Activated CD4-positive, alpha-beta memory T cell treated with anti-CD3 and anti-CD28 coated beads for 36 hours (primary cell): ENCODE measurements around the gene ATP2C2. TPM values are rescaled to one million over a fixed set of nuclear protein-coding genes. Genes with fewer than 3 reads are reported as not detected.

Experiments used
- CTCF ChIA-PET: fragments of 350-600 bp; sonication (Branson Sonifier 250); formaldehyde crosslinking; loops from one replicate; lab custom pipeline; 2021; ENCODE audit warnings: antibody characterized with exemption, inconsistent platforms; lab: Charles Lee
- POLR2A ChIA-PET: fragments of 350-600 bp; sonication (Branson Sonifier 250); formaldehyde crosslinking; loops from one replicate; lab custom pipeline; 2021; ENCODE audit warnings: antibody characterized with exemption; lab: Charles Lee
- DNase-seq: peaks from one replicate; pipeline ENCODE4 v3.0.0-alpha.2; 2020
- H3K27ac Mint-ChIP-seq: one replicate; pipeline ENCODE4 v1.8.0; 2021; ENCODE audit warnings: mixed read lengths
- H3K27me3 Mint-ChIP-seq: one replicate; pipeline ENCODE4 v1.8.0; 2021; ENCODE audit warnings: mixed read lengths
- H3K36me3 Mint-ChIP-seq: one replicate; pipeline ENCODE4 v1.8.0; 2021; ENCODE audit warnings: mixed read lengths
- H3K4me1 Mint-ChIP-seq: one replicate; pipeline ENCODE4 v1.8.0; 2021; ENCODE audit warnings: low read depth, mixed read lengths
- H3K4me3 Mint-ChIP-seq: one replicate; pipeline ENCODE4 v1.8.0; 2021; ENCODE audit warnings: mild to moderate bottlenecking, mixed read lengths
- H3K9me3 Mint-ChIP-seq: one replicate; pipeline ENCODE4 v1.8.0; 2021; ENCODE audit warnings: mixed read lengths
- intact Hi-C: fragments of 100-400 bp; cut with micrococcal nuclease; formaldehyde crosslinking; loops from one replicate; pipeline ENCODE4 v1.15.1; 2023
- total RNA-seq, 2 experiments: library from RNA; stranded (reverse); gene quantifications; one replicate each; pipeline ENCODE4 v1.2.3, GENCODE V29; 2021

ATP2C2 gene
- total RNA-seq, 2 experiments from 2014 or later = not detected

DNA sequence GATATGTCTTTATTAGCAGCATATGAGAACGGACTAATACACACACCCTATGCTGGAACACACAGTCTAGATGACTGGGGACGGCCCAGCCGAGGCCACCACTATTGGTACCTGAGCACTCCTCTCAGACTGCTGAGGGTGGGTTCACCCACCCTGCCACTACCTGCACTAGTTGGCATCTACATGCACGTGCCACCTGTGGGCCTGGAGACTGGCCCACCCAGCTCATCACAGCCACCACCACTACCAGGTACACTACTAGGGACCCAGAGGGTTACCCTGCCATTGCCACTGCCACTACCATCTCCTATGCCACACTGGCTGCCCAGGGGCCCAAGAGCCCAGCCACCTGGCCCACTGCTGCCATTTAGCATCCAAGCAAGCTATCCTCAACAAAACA is 103.6 kb downstream of the ATP2C2 start:
- no peak overlapping the region for H3K4me3 Mint-ChIP-seq
- intact Hi-C loops = no loop called here
- H3K27me3 Mint-ChIP-seq = no peaks in the 10 kb centered on the region
- peaks cover 28% of the 10 kb centered on the region for H3K36me3 Mint-ChIP-seq
- no peak for DNase-seq
- no peaks in the 10 kb centered on the region for H3K4me1 Mint-ChIP-seq
- H3K9me3 Mint-ChIP-seq = peaks cover 18% of the 10 kb centered on the region
- ChIA-PET POLR2A (no interaction called here), CTCF (interaction anchor here (0.6 kb wide), 1 partner anchor 292 kb away, joined by 3 read pairs; no protein-coding TSS in a partner anchor)
- no peak overlapping the region for H3K27ac Mint-ChIP-seq

DNA sequence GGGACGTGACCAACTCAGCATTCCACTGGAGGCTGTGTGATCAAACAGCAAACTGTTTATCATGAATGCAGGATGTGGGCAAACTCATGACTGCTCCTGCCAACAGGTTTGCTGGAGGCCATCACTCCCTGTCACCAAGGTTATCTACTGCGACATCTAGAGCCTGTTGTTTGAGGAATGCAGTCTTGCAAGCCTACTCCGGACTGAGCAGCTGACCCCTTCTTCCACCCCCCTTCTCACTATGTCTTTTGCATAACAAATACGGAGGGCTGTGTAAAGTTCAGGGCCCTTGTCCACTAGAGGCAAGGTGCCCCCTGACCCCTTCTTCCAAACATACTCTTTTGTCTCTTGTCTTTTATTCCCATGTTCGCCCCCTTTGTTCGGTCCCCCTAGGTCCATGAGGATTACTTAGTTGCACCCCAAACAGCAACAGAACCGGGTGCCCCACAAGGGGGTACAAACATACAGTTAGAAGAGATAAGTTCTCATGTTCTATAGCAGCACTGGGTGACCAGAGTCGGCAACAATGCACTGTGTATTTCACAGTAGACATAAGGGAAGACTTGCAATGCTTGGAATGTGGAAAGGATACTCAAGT is 107.4 kb downstream of the ATP2C2 start:
- H3K27me3 Mint-ChIP-seq = no peaks in the 10 kb centered on the region
- H3K36me3 Mint-ChIP-seq = peaks cover 15% of the 10 kb centered on the region
- no peak for DNase-seq
- H3K4me3 Mint-ChIP-seq = no peak overlapping the region
- H3K27ac Mint-ChIP-seq = no peak overlapping the region
- POLR2A ChIA-PET = no interaction called here
- intact Hi-C loops = no loop called here
- H3K4me1 Mint-ChIP-seq = peaks cover 7% of the 10 kb centered on the region
- H3K9me3 Mint-ChIP-seq = peaks cover 7% of the 10 kb centered on the region
- CTCF ChIA-PET = interaction anchor here (0.7 kb wide), 1 partner anchor 262 kb away, joined by 3 read pairs; no protein-coding TSS in a partner anchor

DNA sequence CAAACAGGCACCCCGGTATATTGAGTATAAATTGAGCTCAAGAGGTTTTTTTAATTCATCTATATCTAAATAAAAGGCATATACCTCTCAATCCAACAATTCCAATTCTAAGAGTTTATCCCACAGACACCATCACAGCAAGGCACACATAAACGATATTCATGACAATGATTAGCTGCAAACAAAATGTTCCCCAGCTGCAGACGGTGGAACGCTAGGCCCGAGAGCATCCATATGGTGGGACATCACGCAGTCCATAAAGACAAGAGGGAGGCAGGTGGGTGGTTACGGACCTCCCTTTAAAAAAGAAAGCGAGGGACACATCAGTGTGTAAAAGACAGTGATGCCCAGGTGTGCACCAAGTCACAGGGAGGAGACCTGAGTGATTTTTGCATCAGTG is 108.1 kb downstream of the ATP2C2 start:
- H3K4me3 Mint-ChIP-seq = no peak overlapping the region
- intact Hi-C loops = no loop called here
- no peak overlapping the region for H3K27ac Mint-ChIP-seq
- peaks cover 7% of the 10 kb centered on the region for H3K9me3 Mint-ChIP-seq
- no peak for DNase-seq
- POLR2A ChIA-PET = no interaction called here
- peaks cover 15% of the 10 kb centered on the region for H3K36me3 Mint-ChIP-seq
- H3K4me1 Mint-ChIP-seq = peaks cover 7% of the 10 kb centered on the region
- CTCF ChIA-PET = interaction anchor here (0.7 kb wide), 1 partner anchor 262 kb away, joined by 3 read pairs; no protein-coding TSS in a partner anchor
- no peaks in the 10 kb centered on the region for H3K27me3 Mint-ChIP-seq

DNA sequence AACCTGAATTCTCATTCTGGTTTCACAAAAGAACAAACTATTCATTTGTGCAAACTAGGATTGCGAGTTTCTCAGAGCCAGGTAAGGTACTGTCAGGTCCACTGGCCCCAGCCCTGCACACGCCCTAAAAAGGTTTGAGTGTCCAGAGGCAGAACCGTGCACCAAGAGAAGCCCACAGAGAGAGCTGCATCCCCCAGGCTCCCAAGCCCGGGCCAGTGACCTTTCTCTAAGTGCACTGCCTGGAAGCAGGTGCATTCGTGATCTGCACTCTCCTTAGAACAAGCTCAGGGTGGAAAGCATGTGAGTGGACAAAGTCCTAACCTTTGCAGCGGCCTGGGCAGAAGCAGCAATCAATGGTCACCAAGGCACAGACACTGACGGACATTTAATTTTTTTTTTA is 109.3 kb downstream of the ATP2C2 start:
- peaks cover 8% of the 10 kb centered on the region for H3K36me3 Mint-ChIP-seq
- CTCF ChIA-PET = interaction anchor here (1.6 kb wide), 1 partner anchor 33 kb away, joined by 3 read pairs; no protein-coding TSS in a partner anchor

DNA sequence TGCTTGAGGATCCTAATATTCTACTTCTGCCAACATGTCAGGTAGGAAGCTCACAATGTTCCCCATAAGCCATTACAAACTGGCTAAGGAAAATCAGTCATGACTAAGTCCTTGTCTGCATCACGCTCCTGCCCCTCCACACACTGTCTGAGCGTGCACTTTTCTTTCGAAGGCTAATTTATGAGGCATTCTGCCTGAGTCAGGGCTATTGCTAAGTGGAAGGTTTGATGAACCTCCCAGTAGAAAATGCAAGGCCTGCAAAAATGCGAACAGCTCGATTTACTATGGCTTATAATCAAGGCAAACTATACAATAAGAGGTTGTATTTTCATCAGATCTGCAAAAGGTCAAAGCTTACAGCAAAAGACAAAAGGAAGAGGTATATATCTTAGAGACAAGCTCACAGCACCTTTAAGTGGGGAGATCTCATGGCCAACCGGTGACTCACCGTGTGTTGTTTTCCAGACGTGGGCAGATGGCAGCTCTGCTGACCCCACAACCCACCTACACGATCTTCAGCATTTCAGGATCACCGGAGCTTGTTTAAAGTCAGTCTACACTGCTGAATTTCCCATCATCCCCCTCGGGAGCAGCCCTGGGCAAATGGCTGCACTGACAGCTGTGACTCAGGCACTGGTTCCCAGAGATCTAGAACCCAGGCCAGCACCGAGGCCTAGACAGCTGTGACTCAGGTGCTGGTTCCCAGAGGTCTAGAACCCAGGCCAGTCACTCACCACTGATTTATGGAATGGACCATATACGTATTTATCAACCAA is 110.0 kb downstream of the ATP2C2 start:
- peaks cover 8% of the 10 kb centered on the region for H3K36me3 Mint-ChIP-seq
- no peak overlapping the region for H3K27ac Mint-ChIP-seq
- POLR2A ChIA-PET = no interaction called here
- H3K4me3 Mint-ChIP-seq = no peak overlapping the region
- CTCF ChIA-PET = interaction anchor here (1.3 to 1.6 kb wide), 2 partner anchors 11 to 32 kb away, joined by 3 read pairs; no protein-coding TSS in a partner anchor
- no peaks in the 10 kb centered on the region for H3K27me3 Mint-ChIP-seq
- H3K4me1 Mint-ChIP-seq = peaks cover 7% of the 10 kb centered on the region
- no peaks in the 10 kb centered on the region for H3K9me3 Mint-ChIP-seq
- intact Hi-C loops = no loop called here
- DNase-seq = no peak

More for the DNA sequence above, 109.3 kb downstream of the ATP2C2 start:
- Mint-ChIP-seq H3K27ac (no peak overlapping the region), H3K4me3 (no peak overlapping the region), H3K27me3 (no peaks in the 10 kb centered on the region), H3K9me3 (no peaks in the 10 kb centered on the region), H3K4me1 (peaks cover 7% of the 10 kb centered on the region)
- POLR2A ChIA-PET = no interaction called here
- intact Hi-C loops = no loop called here
- no peak for DNase-seq

DNA sequence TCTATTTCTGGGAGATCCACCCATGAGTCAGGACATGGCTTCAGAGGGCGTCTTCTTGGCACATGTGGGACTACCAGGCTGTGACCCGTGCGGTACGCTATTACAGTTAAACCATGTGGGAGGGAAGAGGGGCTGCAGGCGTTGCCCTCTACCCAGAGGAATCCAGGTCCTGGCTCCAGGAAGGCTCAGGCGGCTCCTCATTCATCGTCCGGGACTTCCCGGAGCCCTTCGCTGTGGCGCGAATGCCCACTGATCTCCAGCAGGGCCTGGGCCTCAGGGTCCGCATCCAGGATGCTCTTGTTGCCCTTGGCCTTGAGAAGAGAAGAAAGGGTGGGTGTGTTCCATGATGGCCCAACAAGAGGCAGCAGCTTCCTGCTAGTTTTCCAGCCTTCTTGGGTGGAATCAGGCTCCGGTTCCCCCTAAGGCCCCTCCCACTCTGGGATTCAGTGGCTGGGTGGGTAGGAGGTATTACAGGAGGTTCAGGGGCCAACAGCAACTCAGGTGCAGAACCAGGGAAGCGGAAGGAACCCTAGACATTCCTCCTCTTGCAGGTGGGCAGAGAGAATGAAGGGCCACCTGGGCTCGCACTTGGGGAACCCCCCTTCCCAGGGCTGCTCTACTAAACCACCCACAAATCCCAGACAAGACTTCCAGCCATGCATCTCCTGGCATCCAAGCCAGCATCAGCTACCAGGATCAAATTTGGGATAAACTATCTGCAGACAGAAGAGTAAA is 111.5 kb downstream of the ATP2C2 start:
- intact Hi-C loops = no loop called here
- Mint-ChIP-seq H3K36me3 (peaks cover 8% of the 10 kb centered on the region), H3K27me3 (no peaks in the 10 kb centered on the region), H3K27ac (no peak overlapping the region), H3K4me1 (peaks cover 7% of the 10 kb centered on the region), H3K4me3 (no peak overlapping the region), H3K9me3 (no peaks in the 10 kb centered on the region)
- no peak for DNase-seq
- POLR2A ChIA-PET = no interaction called here
- CTCF ChIA-PET = no interaction called here

DNA sequence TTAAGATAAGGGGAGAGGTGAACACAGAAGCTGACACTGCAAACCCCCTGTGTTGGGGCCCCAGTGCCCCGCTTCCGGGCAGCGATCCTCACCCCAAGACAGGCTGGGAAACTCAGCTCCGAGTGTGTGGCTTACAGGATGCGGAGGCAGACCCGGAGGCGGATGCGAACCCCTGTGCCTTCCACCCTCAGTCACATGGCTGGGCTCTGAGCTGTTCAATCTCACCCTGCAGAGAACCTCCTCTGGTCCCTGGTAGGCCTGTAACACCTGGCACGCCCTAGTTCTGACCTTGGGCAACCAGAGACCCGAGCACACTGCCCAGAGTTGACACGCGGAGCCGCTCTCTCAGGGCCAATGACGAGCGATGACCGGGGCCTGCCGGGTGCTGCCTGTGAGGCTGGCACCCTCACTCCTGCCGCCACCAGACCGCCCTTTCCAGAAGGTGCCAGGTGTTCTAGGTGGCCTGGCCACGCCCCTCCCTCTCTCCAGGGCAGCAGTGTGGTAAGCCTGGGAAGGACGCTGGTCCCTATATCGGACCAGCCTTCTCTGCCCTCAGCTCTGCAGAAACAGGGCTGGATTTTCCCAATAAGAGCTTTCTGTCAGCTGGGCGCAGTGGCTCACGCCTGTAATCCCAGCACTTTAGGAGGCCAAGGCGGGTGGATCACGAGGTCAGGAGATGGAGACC is 112.9 kb downstream of the ATP2C2 start:
- CTCF ChIA-PET = interaction anchor here (1.0 to 5.0 kb wide), 2 partner anchors 12 to 204 kb away, joined by 4 to 28 read pairs; no protein-coding TSS in a partner anchor
- Mint-ChIP-seq H3K4me1 (peaks cover 7% of the 10 kb centered on the region), H3K27ac (no peak overlapping the region), H3K36me3 (peaks cover 5% of the 10 kb centered on the region), H3K9me3 (no peaks in the 10 kb centered on the region), H3K4me3 (no peak overlapping the region), H3K27me3 (no peaks in the 10 kb centered on the region)
- intact Hi-C loops = no loop called here
- DNase-seq = no peak
- POLR2A ChIA-PET = no interaction called here

DNA sequence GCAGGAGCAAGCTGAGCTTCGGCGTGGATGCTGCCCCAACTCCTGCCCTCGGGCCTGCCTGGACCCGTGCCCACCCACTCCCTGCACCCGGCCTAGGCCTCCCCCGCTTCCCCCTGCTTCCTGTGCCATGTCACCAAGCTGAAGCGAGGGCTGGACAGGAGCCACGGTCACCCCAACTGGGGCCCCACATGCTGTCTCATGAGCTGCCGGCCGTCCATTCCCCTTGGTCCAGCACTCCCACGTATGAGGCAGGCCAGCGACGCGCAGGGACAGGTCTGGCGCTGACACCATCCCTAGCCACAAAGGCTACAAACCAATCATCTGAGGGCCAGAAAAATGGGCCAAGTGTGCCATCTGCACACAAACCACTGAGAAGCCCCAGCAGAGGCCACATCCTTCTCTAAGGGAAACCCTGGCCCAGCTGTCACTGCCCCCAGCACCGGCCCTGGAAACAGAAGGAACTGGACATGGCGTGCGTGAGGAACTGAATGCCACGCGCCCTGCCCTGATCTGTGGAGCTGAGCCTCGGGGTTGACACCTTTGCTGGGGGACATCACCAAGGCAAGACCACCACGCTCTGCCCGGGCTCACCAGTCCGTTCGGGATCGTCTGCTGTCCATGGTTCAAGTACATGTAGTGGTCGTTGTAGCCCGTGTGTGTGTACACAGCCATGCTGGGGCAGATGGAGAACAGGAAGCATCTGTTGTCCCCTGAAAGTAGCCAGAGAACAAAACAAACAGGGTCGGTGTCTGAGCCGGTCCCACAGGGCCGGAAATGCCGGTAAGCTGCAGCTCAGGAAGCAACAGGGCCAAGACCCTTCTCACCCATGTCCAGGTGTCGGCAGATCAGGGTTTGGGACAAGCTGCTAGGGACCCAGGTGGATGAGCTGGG is 113.9 kb downstream of the ATP2C2 start:
- H3K36me3 Mint-ChIP-seq = peaks cover 7% of the 10 kb centered on the region
- no peak overlapping the region for H3K4me3 Mint-ChIP-seq
- no peaks in the 10 kb centered on the region for H3K27me3 Mint-ChIP-seq
- no peaks in the 10 kb centered on the region for H3K9me3 Mint-ChIP-seq
- peaks cover 7% of the 10 kb centered on the region for H3K4me1 Mint-ChIP-seq
- H3K27ac Mint-ChIP-seq = no peak overlapping the region
- DNase-seq = no peak
- intact Hi-C loops = no loop called here
- ChIA-PET POLR2A (no interaction called here), CTCF (interaction anchor here (0.9 to 5.0 kb wide), 4 partner anchors 11 to 256 kb away, joined by 3 to 28 read pairs (median 4); no protein-coding TSS in a partner anchor)

DNA sequence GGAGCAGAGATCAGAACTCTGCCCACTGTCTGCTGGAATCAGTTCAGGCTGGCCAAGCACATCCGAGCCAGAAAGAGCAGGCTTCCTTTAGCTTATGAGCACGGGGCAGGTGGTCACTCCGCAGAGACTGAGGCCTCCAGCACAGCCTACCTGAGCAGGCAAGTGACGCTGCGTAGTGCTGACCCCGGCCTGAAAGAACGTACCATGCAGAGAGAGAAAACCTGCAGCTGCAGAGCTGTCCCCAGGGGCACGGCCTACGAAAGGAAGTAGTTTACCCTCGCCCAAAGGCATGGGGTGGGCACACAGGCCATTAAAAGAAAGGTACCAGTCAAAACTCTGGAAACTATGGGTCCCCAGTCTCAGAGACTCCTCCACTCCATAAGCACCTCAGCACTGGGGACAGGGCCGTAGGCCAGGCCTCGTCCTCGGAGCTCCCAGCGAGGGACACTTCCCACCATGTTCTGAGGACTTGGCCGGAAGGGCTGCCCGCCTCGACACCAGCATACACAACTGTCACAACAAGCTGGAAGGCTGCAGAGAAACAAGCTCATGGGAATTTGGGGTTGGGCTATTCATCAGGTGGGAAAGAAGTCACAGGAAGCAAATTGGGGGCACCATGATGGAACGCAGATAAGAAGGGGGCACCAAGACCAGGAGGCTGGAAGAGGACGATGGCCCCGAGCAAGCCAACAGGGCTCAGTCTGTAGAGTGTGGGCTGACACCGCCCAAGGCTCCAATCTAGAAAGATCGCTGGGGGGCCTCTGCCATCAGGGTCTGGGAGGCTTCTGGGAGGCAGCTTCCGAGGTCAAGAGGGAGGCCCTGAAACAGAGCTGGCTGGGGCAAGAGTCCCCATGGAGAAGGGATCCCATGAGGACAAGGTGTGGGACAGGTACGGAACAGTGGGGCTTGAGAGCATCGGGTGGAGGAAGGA is 114.9 kb downstream of the ATP2C2 start:
- H3K36me3 Mint-ChIP-seq = peaks cover 7% of the 10 kb centered on the region
- ChIA-PET CTCF (interaction anchor here (0.9 to 5.0 kb wide), 5 partner anchors 11 to 255 kb away, joined by 3 to 28 read pairs (median 5); no protein-coding TSS in a partner anchor), POLR2A (no interaction called here)
- H3K27ac Mint-ChIP-seq = no peak overlapping the region
- DNase-seq = no peak
- no peak overlapping the region for H3K4me3 Mint-ChIP-seq
- intact Hi-C loops = no loop called here
- no peaks in the 10 kb centered on the region for H3K9me3 Mint-ChIP-seq
- no peaks in the 10 kb centered on the region for H3K27me3 Mint-ChIP-seq
- peaks cover 7% of the 10 kb centered on the region for H3K4me1 Mint-ChIP-seq

DNA sequence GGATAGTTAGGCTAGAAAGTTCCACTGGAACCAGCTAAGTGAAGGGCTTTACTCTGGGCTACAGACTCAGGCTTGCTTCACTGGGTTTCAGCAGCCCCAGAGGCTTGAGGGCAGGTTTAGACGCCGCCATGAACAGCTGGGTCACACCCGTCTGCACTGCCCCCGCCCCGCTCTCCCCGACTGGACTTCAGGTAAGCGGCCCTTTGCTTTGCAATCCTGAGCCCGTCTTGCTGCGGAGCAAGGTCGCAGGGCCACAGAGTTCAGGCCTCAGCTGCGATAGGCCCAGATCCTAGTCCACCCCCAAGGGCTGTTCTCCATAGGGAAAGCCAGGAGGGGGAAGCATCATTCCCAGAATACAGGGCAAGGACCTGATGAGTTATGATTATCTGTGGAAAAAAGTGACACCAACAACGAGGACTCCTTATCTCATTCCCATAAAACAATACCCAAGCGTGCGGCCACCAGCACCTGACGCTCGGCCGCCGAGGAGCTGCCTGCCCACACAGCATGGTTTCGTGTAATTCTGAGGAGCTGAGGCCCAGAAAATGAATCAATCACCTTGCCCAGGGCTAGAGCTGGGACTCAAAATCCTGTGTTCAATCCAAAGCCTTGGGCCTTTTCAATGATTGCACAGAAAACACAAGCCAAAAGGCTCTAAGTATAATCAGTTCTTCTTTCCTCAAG is 115.7 kb downstream of the ATP2C2 start:
- CTCF ChIA-PET = interaction anchor here (1.2 to 5.0 kb wide), 3 partner anchors 10 to 207 kb away, joined by 5 to 28 read pairs (median 5); no protein-coding TSS in a partner anchor
- POLR2A ChIA-PET = no interaction called here
- Mint-ChIP-seq H3K36me3 (peaks cover 3% of the 10 kb centered on the region), H3K4me3 (no peak overlapping the region), H3K27ac (no peak overlapping the region), H3K4me1 (peaks cover 1% of the 10 kb centered on the region), H3K27me3 (no peaks in the 10 kb centered on the region), H3K9me3 (no peaks in the 10 kb centered on the region)
- intact Hi-C loops = no loop called here
- DNase-seq = no peak
